Jurkat, Clone E6-1 (cell line): ENCODE measurements around the gene SLX1A. TPM values are rescaled to one million over a fixed set of nuclear protein-coding genes. Genes with fewer than 3 reads are reported as not detected.
"Not testable (repeated sequence)": the region's sequence is repeated elsewhere in the genome, so short reads cannot be mapped to it uniquely, and the experiment has no call there.

Experiments used
- DNase-seq: peaks from one replicate; pipeline ENCODE4 v3.0.0-alpha.2; 2011; ENCODE audit warnings: low read depth, low spot score
- H3K4me3 ChIP-seq: 2 replicates; pipeline ENCODE4 v1.5.1; 2011; ENCODE audit warnings: mild to moderate bottlenecking, low read length, control low read depth, moderate library complexity
- polyA plus RNA-seq: library from polyadenylated mRNA; unstranded; fragments of >200 nt; gene quantifications from one replicate; pipeline ENCODE4 v1.2.1, GENCODE V29; 2012; ENCODE audit warnings: missing spikeins; ENCODE audit not compliant: insufficient read length, insufficient read depth

The SLX1A gene
- polyA plus RNA-seq: 109 TPM

- H3K4me3 ChIP-seq: peak within 1 kb of the TSS; percentile 45
Observed at GRCh38 chr16:30193615-30194014, at the start of gene SLX1A, which contains the start of gene BOLA2B. Gene SLX1A (plus strand): TSS chr16:30193875. CDS start chr16:30194085, 210 bp downstream. Gene BOLA2B (minus strand): TSS chr16:30193666. CDS start chr16:30193595, 71 bp downstream.

GRCh38 chr16:30144017-30144416, 49.7 kb upstream of the SLX1A start:
- no peak for DNase-seq
- H3K4me3 ChIP-seq: no peak overlapping the region

More at GRCh38 chr16:30193615-30194014, at the start of gene SLX1A, which contains the start of gene BOLA2B:
- not testable (repeated sequence) for DNase-seq

- H3K4me3 ChIP-seq: no peak overlapping the region
- DNase-seq: no peak
Observed at GRCh38 chr16:30144917-30145316, 48.8 kb upstream of the SLX1A start.

GRCh38 chr16:30145657-30146056, 48.0 kb upstream of the SLX1A start:
- H3K4me3 ChIP-seq: no peak overlapping the region
- DNase-seq: no peak

GRCh38 chr16:30147843-30148510, 45.7 kb upstream of the SLX1A start:
- no peak for DNase-seq

GRCh38 chr16:30149250-30149930, 44.3 kb upstream of the SLX1A start:
- no peak overlapping the region for H3K4me3 ChIP-seq
- DNase-seq: no peak

More at GRCh38 chr16:30147843-30148510, 45.7 kb upstream of the SLX1A start:
- H3K4me3 ChIP-seq: no peak overlapping the region

- no peak overlapping the region for H3K4me3 ChIP-seq
- no peak for DNase-seq
Observed at GRCh38 chr16:30151091-30151490, 42.6 kb upstream of the SLX1A start.

GRCh38 chr16:30152517-30152916, 41.2 kb upstream of the SLX1A start:
- no peak overlapping the region for H3K4me3 ChIP-seq
- no peak for DNase-seq

- no peak for DNase-seq
- H3K4me3 ChIP-seq: no peak overlapping the region
Observed at GRCh38 chr16:30155188-30155587, 38.5 kb upstream of the SLX1A start.

GRCh38 chr16:30157214-30157613, 36.5 kb upstream of the SLX1A start:
- H3K4me3 ChIP-seq: no peak overlapping the region
- DNase-seq: no peak

- no peak overlapping the region for H3K4me3 ChIP-seq
- no peak for DNase-seq
Observed at GRCh38 chr16:30163538-30163937, 30.1 kb upstream of the SLX1A start.

GRCh38 chr16:30166202-30166902, 27.3 kb upstream of the SLX1A start:
- no peak overlapping the region for H3K4me3 ChIP-seq
- DNase-seq: peak; percentile 73

- H3K4me3 ChIP-seq, DNase-seq: not testable (repeated sequence)
Observed at GRCh38 chr16:30168746-30169145, 24.9 kb upstream of the SLX1A start.

- H3K4me3 ChIP-seq, DNase-seq: not testable (repeated sequence)
Observed at GRCh38 chr16:30169416-30169815, 24.3 kb upstream of the SLX1A start.

- H3K4me3 ChIP-seq, DNase-seq: not testable (repeated sequence)
Observed at GRCh38 chr16:30170145-30170544, 23.5 kb upstream of the SLX1A start.

- no peak overlapping the region for H3K4me3 ChIP-seq
- DNase-seq: no peak
Observed at GRCh38 chr16:30173054-30173453, 20.6 kb upstream of the SLX1A start.

- not testable (repeated sequence) for DNase-seq, H3K4me3 ChIP-seq
Observed at GRCh38 chr16:30176876-30177275, 16.8 kb upstream of the SLX1A start.

- H3K4me3 ChIP-seq: no peak overlapping the region
- no peak for DNase-seq
Observed at GRCh38 chr16:30179195-30179594, 14.5 kb upstream of the SLX1A start.

- no peak overlapping the region for H3K4me3 ChIP-seq
- DNase-seq: no peak
Observed at GRCh38 chr16:30179931-30180330, 13.7 kb upstream of the SLX1A start.

- H3K4me3 ChIP-seq: no peak overlapping the region
- DNase-seq: no peak
Observed at GRCh38 chr16:30180741-30181140, 12.9 kb upstream of the SLX1A start.
